NT2/D1 (cell line): ENCODE data around the gene GPC6.

Source experiments
- DNase-seq: peaks from one replicate; pipeline ENCODE4 v3.0.0-alpha.2; 2011; ENCODE audit warnings: low read depth, low spot score
- H3K27me3 ChIP-seq: 2 replicates; pipeline ENCODE4 v1.6.0; 2011; ENCODE audit warnings: mild to moderate bottlenecking; ENCODE audit not compliant: insufficient read length, insufficient read depth
- H3K36me3 ChIP-seq: 2 replicates; pipeline ENCODE4 v1.6.1; 2011; ENCODE audit warnings: mild to moderate bottlenecking, low read length, mixed read lengths; ENCODE audit not compliant: insufficient read depth, insufficient read length
- H3K4me1 ChIP-seq: 2 replicates; pipeline ENCODE4 v1.5.1; 2011; ENCODE audit not compliant: insufficient read depth, insufficient read length
- H3K4me3 ChIP-seq: 2 replicates; pipeline ENCODE4 v1.5.1; 2011; ENCODE audit warnings: low read depth; ENCODE audit not compliant: insufficient read length
- H3K9ac ChIP-seq: 2 replicates; pipeline ENCODE4 v1.6.0; 2011; ENCODE audit warnings: low read depth; ENCODE audit not compliant: insufficient read length
- H3K9me3 ChIP-seq: 2 replicates; pipeline ENCODE4 v1.5.1; 2011; ENCODE audit warnings: mild to moderate bottlenecking, low read length; ENCODE audit not compliant: insufficient read depth
- SUZ12 ChIP-seq: IDR thresholded peaks from 2 replicates; pipeline ENCODE4 v1.6.1; 2011; ENCODE audit not compliant: insufficient read length, insufficient read depth; ENCODE audit errors: extremely low read depth
- YY1 ChIP-seq: IDR thresholded peaks from 2 replicates; pipeline ENCODE4 v1.6.1; 2011; ENCODE audit not compliant: insufficient read length, insufficient read depth
- ZNF274 ChIP-seq: IDR thresholded peaks from 2 replicates; pipeline ENCODE4 v1.6.1; 2011; ENCODE audit warnings: mild to moderate bottlenecking, low read depth, low read length

Gene GPC6

GRCh38 chr13:93872376-93872775 lies 645.8 kb downstream of the GPC6 start:
- DNase-seq: no peak
- H3K9ac ChIP-seq: no peak overlapping the region
- H3K27me3 ChIP-seq: no peaks in the 10 kb centered on the region
- H3K4me1 ChIP-seq: no peaks in the 10 kb centered on the region
- H3K4me3 ChIP-seq: no peak overlapping the region
- no peak for TF ChIP-seq YY1
- no peak for TF ChIP-seq SUZ12
- TF ChIP-seq ZNF274: no peak
- H3K9me3 ChIP-seq: no peaks in the 10 kb centered on the region
- H3K36me3 ChIP-seq: no peaks in the 10 kb centered on the region

- Histone ChIP-seq H3K27me3 (no peaks in the 10 kb centered on the region), H3K4me1 (no peaks in the 10 kb centered on the region)
Measured at GRCh38 chr13:93872786-93873347, 646.3 kb downstream of the GPC6 start.

GRCh38 chr13:93875547-93875946 lies 648.9 kb downstream of the GPC6 start:
- Histone ChIP-seq H3K4me3 (no peak overlapping the region), H3K27me3 (no peaks in the 10 kb centered on the region), H3K36me3 (no peaks in the 10 kb centered on the region), H3K9ac (no peak overlapping the region), H3K4me1 (no peaks in the 10 kb centered on the region), H3K9me3 (no peaks in the 10 kb centered on the region)
- TF ChIP-seq SUZ12: no peak
- no peak for TF ChIP-seq ZNF274
- no peak for TF ChIP-seq YY1
- DNase-seq: no peak

More at GRCh38 chr13:93872786-93873347, 646.3 kb downstream of the GPC6 start:
- TF ChIP-seq SUZ12: no peak
- TF ChIP-seq ZNF274: no peak
- no peak for TF ChIP-seq YY1
- H3K9ac ChIP-seq: no peak overlapping the region
- no peak overlapping the region for H3K4me3 ChIP-seq
- no peak for DNase-seq
- no peaks in the 10 kb centered on the region for H3K9me3 ChIP-seq
- H3K36me3 ChIP-seq: no peaks in the 10 kb centered on the region

GRCh38 chr13:93876236-93876635 lies 649.6 kb downstream of the GPC6 start:
- no peak for DNase-seq
- H3K4me1 ChIP-seq: no peaks in the 10 kb centered on the region
- no peak overlapping the region for H3K4me3 ChIP-seq
- no peaks in the 10 kb centered on the region for H3K36me3 ChIP-seq
- no peaks in the 10 kb centered on the region for H3K27me3 ChIP-seq
- TF ChIP-seq SUZ12 (no peak), YY1 (no peak)
- H3K9me3 ChIP-seq: no peaks in the 10 kb centered on the region
- H3K9ac ChIP-seq: no peak overlapping the region

GRCh38 chr13:93878675-93879074 lies 652.1 kb downstream of the GPC6 start:
- DNase-seq: no peak
- no peaks in the 10 kb centered on the region for H3K9me3 ChIP-seq
- H3K9ac ChIP-seq: no peak overlapping the region
- H3K4me3 ChIP-seq: no peak overlapping the region
- TF ChIP-seq YY1: no peak
- no peak for TF ChIP-seq SUZ12
- TF ChIP-seq ZNF274: no peak
- no peaks in the 10 kb centered on the region for H3K36me3 ChIP-seq
- H3K4me1 ChIP-seq: no peaks in the 10 kb centered on the region
- H3K27me3 ChIP-seq: no peaks in the 10 kb centered on the region

- no peak overlapping the region for H3K9ac ChIP-seq
- no peaks in the 10 kb centered on the region for H3K4me1 ChIP-seq
- no peaks in the 10 kb centered on the region for H3K36me3 ChIP-seq
- H3K27me3 ChIP-seq: no peaks in the 10 kb centered on the region
- no peaks in the 10 kb centered on the region for H3K9me3 ChIP-seq
- no peak for DNase-seq
- no peak for TF ChIP-seq ZNF274
- no peak for TF ChIP-seq YY1
- TF ChIP-seq SUZ12: no peak
- H3K4me3 ChIP-seq: no peak overlapping the region
Measured at GRCh38 chr13:93881411-93881810, 654.8 kb downstream of the GPC6 start.

GRCh38 chr13:93882086-93882651 lies 655.6 kb downstream of the GPC6 start:
- H3K4me3 ChIP-seq: no peak overlapping the region
- no peaks in the 10 kb centered on the region for H3K4me1 ChIP-seq
- H3K27me3 ChIP-seq: no peaks in the 10 kb centered on the region
- DNase-seq: no peak
- no peak overlapping the region for H3K9ac ChIP-seq
- TF ChIP-seq ZNF274 (no peak), SUZ12 (no peak), YY1 (no peak)
- no peaks in the 10 kb centered on the region for H3K36me3 ChIP-seq
- no peaks in the 10 kb centered on the region for H3K9me3 ChIP-seq
